ENCODE measurements around the gene ARHGAP25. TPM values are rescaled to one million over a fixed set of nuclear protein-coding genes. Genes with fewer than 3 reads are reported as not detected.

Gene ARHGAP25
- total RNA-seq, 1 donor from 2014 or later, result 0.50 TPM

DNA sequence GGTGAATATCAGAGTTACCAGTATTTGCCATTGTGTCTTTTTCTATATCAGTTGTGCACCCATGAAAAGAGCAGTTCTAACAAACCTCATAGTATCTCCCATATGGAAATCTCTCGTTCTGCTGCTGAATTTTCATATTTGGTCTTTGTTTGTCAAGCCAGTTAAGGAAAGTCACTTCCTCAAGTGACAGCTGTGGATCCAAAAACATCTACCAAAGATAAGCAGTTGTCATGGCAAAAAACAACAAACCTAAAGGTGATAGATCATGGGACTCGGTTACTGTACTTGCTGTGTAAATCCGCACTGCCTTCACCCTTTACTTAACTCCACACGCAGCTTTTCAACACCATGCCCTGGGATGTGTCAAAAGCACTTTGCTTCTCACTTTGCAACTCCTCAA is 119.3 kb downstream of the ARHGAP25 start:
- H3K9me3 Mint-ChIP-seq (ENCODE audit: low read depth), result no peaks in the 10 kb centered on the region
- no peaks in the 10 kb centered on the region for H3K4me1 Mint-ChIP-seq (ENCODE audit: low read depth)
- H3K4me3 Mint-ChIP-seq (ENCODE audit: unreplicated experiment), result no peak overlapping the region
- no peak overlapping the region for H3K27ac Mint-ChIP-seq (ENCODE audit: unreplicated experiment)
- peaks cover 25% of the 10 kb centered on the region for H3K27me3 Mint-ChIP-seq (ENCODE audit: low read depth)
- no peaks in the 10 kb centered on the region for H3K36me3 Mint-ChIP-seq (ENCODE audit: low read depth)
- no peak for DNase-seq (ENCODE audit: low spot score)
- TF ChIP-seq CTCF (IDR thresholded peaks at IDR 0.05), result no peak

DNA sequence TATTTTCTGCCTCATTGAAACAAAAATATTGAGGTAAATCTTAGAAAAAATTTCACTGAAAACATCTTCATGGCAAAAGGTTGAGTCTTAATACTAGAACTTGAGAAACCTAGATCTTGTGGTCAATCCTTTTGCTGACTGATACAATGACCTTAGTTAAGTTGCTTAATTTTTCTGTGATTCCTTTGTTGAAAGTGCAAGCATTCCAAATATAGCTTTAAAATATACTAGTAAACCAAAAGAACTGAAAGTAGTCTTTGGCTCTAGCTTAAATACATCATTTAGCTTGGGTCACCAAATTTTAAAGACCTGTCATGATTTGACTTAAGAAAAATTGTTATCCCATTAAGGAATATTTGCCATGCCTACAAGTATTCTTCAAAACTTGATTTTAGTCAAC is 119.9 kb downstream of the ARHGAP25 start:
- DNase-seq (ENCODE audit: low spot score), result no peak
- no peaks in the 10 kb centered on the region for H3K9me3 Mint-ChIP-seq (ENCODE audit: low read depth)
- H3K27me3 Mint-ChIP-seq (ENCODE audit: low read depth), result peaks cover 25% of the 10 kb centered on the region
- TF ChIP-seq CTCF (IDR thresholded peaks at IDR 0.05), result no peak
- H3K4me3 Mint-ChIP-seq (ENCODE audit: unreplicated experiment), result no peak overlapping the region
- H3K36me3 Mint-ChIP-seq (ENCODE audit: low read depth), result no peaks in the 10 kb centered on the region
- no peaks in the 10 kb centered on the region for H3K4me1 Mint-ChIP-seq (ENCODE audit: low read depth)
- no peak overlapping the region for H3K27ac Mint-ChIP-seq (ENCODE audit: unreplicated experiment)

- no peak for DNase-seq (ENCODE audit: low spot score)
- no peak overlapping the region for H3K4me3 Mint-ChIP-seq (ENCODE audit: unreplicated experiment)
- H3K4me1 Mint-ChIP-seq (ENCODE audit: low read depth), result no peaks in the 10 kb centered on the region
- peaks cover 27% of the 10 kb centered on the region for H3K27me3 Mint-ChIP-seq (ENCODE audit: low read depth)
- no peak for TF ChIP-seq CTCF (IDR thresholded peaks at IDR 0.05)
- no peaks in the 10 kb centered on the region for H3K36me3 Mint-ChIP-seq (ENCODE audit: low read depth)
- H3K27ac Mint-ChIP-seq (ENCODE audit: unreplicated experiment), result no peak overlapping the region
- H3K9me3 Mint-ChIP-seq (ENCODE audit: low read depth), result no peaks in the 10 kb centered on the region
Measured at GRCh38 chr2:68855550-68855949, 120.9 kb downstream of the ARHGAP25 start.

DNA sequence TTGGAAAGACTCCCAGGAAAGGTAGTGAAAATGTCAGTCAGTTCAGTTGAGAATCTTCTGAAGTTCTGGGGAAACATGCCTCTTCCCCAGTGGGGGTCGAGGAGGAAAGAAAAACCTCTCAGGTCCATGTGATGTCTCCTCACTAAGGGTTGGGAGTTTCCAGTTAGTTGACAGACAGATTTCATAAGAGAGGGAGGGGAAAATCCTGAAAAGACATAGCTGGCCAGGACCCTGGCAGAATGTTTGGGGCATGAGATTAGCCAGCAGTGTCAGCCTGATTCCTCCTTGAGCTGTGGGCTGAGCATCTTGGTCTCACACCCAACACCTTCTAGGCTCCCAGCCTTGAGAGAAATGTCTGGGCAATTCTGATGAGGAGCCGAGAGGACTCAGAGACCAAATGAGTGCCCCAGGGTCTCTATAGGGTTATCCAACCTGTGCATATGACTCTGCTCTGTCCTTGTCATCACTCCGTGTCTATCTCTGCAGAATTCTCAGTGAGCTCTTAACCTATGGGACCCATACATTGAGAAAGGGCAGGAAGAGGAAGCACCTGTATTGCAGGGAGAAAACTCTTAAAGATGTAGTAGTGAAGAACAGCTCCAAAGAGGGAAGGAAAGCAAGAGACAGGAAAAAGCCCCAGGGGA is 122.7 kb downstream of the ARHGAP25 start:
- no peak for TF ChIP-seq CTCF (IDR thresholded peaks at IDR 0.05)
- peaks cover 29% of the 10 kb centered on the region for H3K27me3 Mint-ChIP-seq (ENCODE audit: low read depth)
- no peaks in the 10 kb centered on the region for H3K4me1 Mint-ChIP-seq (ENCODE audit: low read depth)
- H3K36me3 Mint-ChIP-seq (ENCODE audit: low read depth), result no peaks in the 10 kb centered on the region
- H3K4me3 Mint-ChIP-seq (ENCODE audit: unreplicated experiment), result no peak overlapping the region
- H3K9me3 Mint-ChIP-seq (ENCODE audit: low read depth), result no peaks in the 10 kb centered on the region
- no peak overlapping the region for H3K27ac Mint-ChIP-seq (ENCODE audit: unreplicated experiment)
- DNase-seq (ENCODE audit: low spot score), result no peak

DNA sequence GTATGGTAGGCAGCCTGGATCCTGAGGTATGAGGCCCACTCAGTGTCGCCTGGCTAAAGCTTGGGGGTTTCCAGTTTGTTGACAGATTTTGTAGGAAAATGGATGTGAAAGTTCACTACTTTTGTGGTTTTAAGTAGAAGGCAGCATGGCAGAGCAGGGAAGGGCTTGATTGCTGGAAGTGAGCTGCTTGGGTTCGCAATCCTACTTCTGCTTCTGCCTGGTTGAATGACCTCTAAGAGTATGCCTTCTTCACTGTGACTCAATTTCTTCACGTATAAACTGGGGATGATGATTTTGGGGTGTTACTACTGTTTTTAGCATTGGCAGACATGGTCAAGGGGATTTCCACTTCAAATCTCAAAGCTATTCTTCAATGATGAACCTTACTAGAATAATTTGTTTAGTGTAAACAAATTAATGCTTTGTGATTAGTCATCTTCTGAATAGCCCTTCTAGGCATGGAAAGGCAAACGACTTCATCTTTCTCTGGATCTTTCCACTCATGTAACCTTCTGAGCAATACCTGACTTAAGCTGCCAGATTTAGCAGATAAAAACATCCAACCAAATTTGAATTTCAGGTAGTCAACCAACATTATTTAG is 123.3 kb downstream of the ARHGAP25 start:
- Mint-ChIP-seq H3K9me3 (ENCODE audit: low read depth) (no peaks in the 10 kb centered on the region), H3K4me3 (ENCODE audit: unreplicated experiment) (no peak overlapping the region), H3K27me3 (ENCODE audit: low read depth) (peaks cover 29% of the 10 kb centered on the region), H3K36me3 (ENCODE audit: low read depth) (no peaks in the 10 kb centered on the region), H3K27ac (ENCODE audit: unreplicated experiment) (no peak overlapping the region), H3K4me1 (ENCODE audit: low read depth) (no peaks in the 10 kb centered on the region)
- DNase-seq (ENCODE audit: low spot score), result no peak
- TF ChIP-seq CTCF (IDR thresholded peaks at IDR 0.05), result no peak
